Measurements from ENCODE around the gene CCDC150. TPM values are rescaled to one million over a fixed set of nuclear protein-coding genes. Genes with fewer than 3 reads are reported as not detected.
A peak's percentile ranks its signal among the peaks of the same experiment; 100 is the strongest.
"Not testable (repeated sequence)": the region's sequence is repeated elsewhere in the genome, so short reads cannot be mapped to it uniquely, and the experiment has no call there.

Gene CCDC150
- total RNA-seq, 3 donors from 2014 or later = 2.1 to 5.3 (median 3.1) TPM

- ATAC-seq (peak; percentile 28), DNase-seq (no peak)
- intact Hi-C loops (cut with DNase I, micrococcal nuclease) = no loop called here
Observed at GRCh38 chr2:196601430-196602306, 37.8 kb upstream of the CCDC150 start.

GRCh38 chr2:196604196-196604595 lies 35.3 kb upstream of the CCDC150 start:
- DNase-seq (no peak), ATAC-seq (no peak)
- no peak for TF ChIP-seq CTCF (IDR thresholded peaks at IDR 0.05)
- Histone ChIP-seq H3K4me3 (no peak overlapping the region), H3K9me3 (no peaks in the 10 kb centered on the region), H3K4me1 (ENCODE audit: low read depth) (no peaks in the 10 kb centered on the region), H3K36me3 (ENCODE audit: low read depth) (no peaks in the 10 kb centered on the region)
- intact Hi-C loops (cut with DNase I, micrococcal nuclease) = no loop called here

More at GRCh38 chr2:196601430-196602306, 37.8 kb upstream of the CCDC150 start:
- no peak overlapping the region for H3K4me3 ChIP-seq
- no peak for TF ChIP-seq CTCF (IDR thresholded peaks at IDR 0.05)
- no peaks in the 10 kb centered on the region for H3K4me1 ChIP-seq (ENCODE audit: low read depth)
- no peaks in the 10 kb centered on the region for H3K36me3 ChIP-seq (ENCODE audit: low read depth)
- no peaks in the 10 kb centered on the region for H3K9me3 ChIP-seq

- intact Hi-C loops (cut with DNase I, micrococcal nuclease) = no loop called here
- ATAC-seq (no peak), DNase-seq (no peak)
- Histone ChIP-seq H3K4me3 (no peak overlapping the region), H3K4me1 (ENCODE audit: low read depth) (no peaks in the 10 kb centered on the region), H3K36me3 (ENCODE audit: low read depth) (no peaks in the 10 kb centered on the region), H3K9me3 (no peaks in the 10 kb centered on the region)
- TF ChIP-seq CTCF (IDR thresholded peaks at IDR 0.05) = no peak
Observed at GRCh38 chr2:196606516-196606915, 33.0 kb upstream of the CCDC150 start.

GRCh38 chr2:196607073-196607472 lies 32.4 kb upstream of the CCDC150 start:
- Histone ChIP-seq H3K4me3 (no peak overlapping the region), H3K4me1 (ENCODE audit: low read depth) (no peaks in the 10 kb centered on the region), H3K9me3 (no peaks in the 10 kb centered on the region), H3K36me3 (ENCODE audit: low read depth) (no peaks in the 10 kb centered on the region)
- TF ChIP-seq CTCF (IDR thresholded peaks at IDR 0.05) = no peak
- peak in 1 of 3 donors; percentile 2 for DNase-seq
- no peak for ATAC-seq
- intact Hi-C loops (cut with DNase I, micrococcal nuclease) = no loop called here

- ATAC-seq; DNase-seq; intact Hi-C loops (cut with DNase I, micrococcal nuclease); H3K36me3 ChIP-seq (ENCODE audit: low read depth); H3K4me1 ChIP-seq (ENCODE audit: low read depth); H3K4me3 ChIP-seq; H3K9me3 ChIP-seq: not testable (repeated sequence)
Observed at GRCh38 chr2:196607896-196608295, 31.6 kb upstream of the CCDC150 start.

GRCh38 chr2:196609806-196610205 lies 29.7 kb upstream of the CCDC150 start:
- Histone ChIP-seq H3K4me3 (no peak overlapping the region), H3K36me3 (ENCODE audit: low read depth) (no peaks in the 10 kb centered on the region), H3K4me1 (ENCODE audit: low read depth) (no peaks in the 10 kb centered on the region), H3K9me3 (no peaks in the 10 kb centered on the region)
- no peak for DNase-seq
- TF ChIP-seq CTCF (IDR thresholded peaks at IDR 0.05) = no peak
- no peak for ATAC-seq
- intact Hi-C loops (cut with DNase I, micrococcal nuclease) = no loop called here
